Peyer's patch (tissue), 4 donors: ENCODE data around the gene MYPN. TPM values are rescaled to one million over a fixed set of nuclear protein-coding genes. Genes with fewer than 3 reads are reported as not detected.

Experiments used
- DNase-seq, 3 donors: peaks; one replicate each; pipeline ENCODE4 v3.0.0-alpha.2; 2017 to 2019
- H3K27ac ChIP-seq, 4 donors: fragments of 200-600 bp; sonication (generic); one replicate each; pipeline ENCODE4 v1.5.1; 2016 to 2019
- H3K27me3 ChIP-seq, 2 donors: fragments of 200-600 bp; sonication (generic); one replicate each; pipeline ENCODE4 v1.5.1; 2019
- H3K36me3 ChIP-seq, 3 donors: fragments of 200-600 bp; sonication (generic); one replicate each; pipeline ENCODE4 v1.5.1; 2016 to 2019
- H3K4me1 ChIP-seq, 4 donors: fragments of 200-600 bp; sonication (generic); one replicate each; pipeline ENCODE4 v1.5.1; 2016 to 2019
- H3K4me3 ChIP-seq, 4 donors: fragments of 200-600 bp; sonication (generic); 1 replicate in 3 of 4; 2 replicates in 1 of 4; pipeline ENCODE4 v1.5.1; 2016 to 2019; ENCODE audit warnings: mild to moderate bottlenecking in 1 of 4
- H3K9me3 ChIP-seq, 4 donors: fragments of 200-600 bp; sonication (generic); one replicate each; pipeline ENCODE4 v1.5.1; 2016 to 2019; ENCODE audit warnings: mild to moderate bottlenecking in 1 of 4
- POLR2A ChIP-seq, 2 donors: fragments of 450-650 bp; IDR thresholded peaks; one replicate each; pipeline ENCODE4 v1.5.1; 2017; ENCODE audit warnings: antibody characterized with exemption in 2 of 2, mild to moderate bottlenecking in 2 of 2, moderate library complexity in 2 of 2
- total RNA-seq, 4 donors: library from RNA; depleted of rRNA; stranded (reverse); fragments of >200 nt; gene quantifications; one replicate each; pipeline ENCODE4 v1.1.0, GENCODE V29; 2016
- TF ChIP-seq, protein P1 (sequence below), 6 experiments: fragments of 450-650 bp in 4 of 6; fragments of 200-600 bp in 2 of 6; sonication (generic) in 1 of 6; IDR thresholded peaks; one replicate each; pipeline ENCODE4 v1.5.1; 2017 to 2019; ENCODE audit warnings: antibody characterized with exemption in 6 of 6, mild to moderate bottlenecking in 3 of 6, moderate library complexity in 1 of 6

Gene MYPN
- total RNA-seq, 4 donors from 2014 or later, result 0.13 TPM; not detected in 3

DNA sequence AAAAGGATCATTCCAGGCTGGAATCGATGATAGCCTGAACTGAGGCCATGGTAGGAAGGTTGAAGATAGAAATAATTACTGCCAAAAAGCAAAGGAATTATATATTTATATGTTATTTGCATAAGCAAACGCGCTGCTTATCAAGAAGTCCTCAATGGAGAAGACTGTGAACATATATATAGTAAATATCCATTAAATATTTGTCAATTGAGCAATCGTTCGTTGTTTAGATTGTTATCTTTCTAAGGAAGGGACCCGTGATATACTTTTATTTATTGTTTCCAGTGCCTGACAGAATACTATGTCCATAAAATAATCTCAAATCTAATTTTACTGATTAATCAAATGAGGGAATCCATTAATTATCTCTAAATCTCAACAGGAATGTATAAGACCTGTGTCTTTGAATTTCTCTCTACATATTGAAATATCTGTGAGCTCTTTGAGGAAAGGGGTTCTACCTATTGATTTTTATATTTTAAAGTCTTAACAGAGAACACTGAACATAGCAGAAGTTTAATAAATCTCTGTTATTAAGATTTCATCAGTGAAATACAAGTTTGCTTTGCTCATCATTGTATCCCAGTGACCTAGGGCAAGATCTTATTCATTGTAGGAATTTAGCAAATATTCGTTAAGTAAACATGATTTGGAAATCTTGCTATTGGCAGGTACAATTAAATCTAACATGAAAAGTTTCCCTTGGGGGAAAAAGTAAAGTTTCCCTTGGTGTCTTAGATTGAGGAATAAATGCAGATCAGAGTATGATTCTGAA is 22.2 kb upstream of the MYPN start:
- no peak overlapping the region for H3K27ac ChIP-seq
- no peaks in the 10 kb centered on the region for H3K4me1 ChIP-seq
- DNase-seq, result no peak
- no peak overlapping the region for H3K4me3 ChIP-seq
- H3K27me3 ChIP-seq, result no peaks in the 10 kb centered on the region
- no peaks in the 10 kb centered on the region for H3K36me3 ChIP-seq
- TF ChIP-seq, protein P1, sequence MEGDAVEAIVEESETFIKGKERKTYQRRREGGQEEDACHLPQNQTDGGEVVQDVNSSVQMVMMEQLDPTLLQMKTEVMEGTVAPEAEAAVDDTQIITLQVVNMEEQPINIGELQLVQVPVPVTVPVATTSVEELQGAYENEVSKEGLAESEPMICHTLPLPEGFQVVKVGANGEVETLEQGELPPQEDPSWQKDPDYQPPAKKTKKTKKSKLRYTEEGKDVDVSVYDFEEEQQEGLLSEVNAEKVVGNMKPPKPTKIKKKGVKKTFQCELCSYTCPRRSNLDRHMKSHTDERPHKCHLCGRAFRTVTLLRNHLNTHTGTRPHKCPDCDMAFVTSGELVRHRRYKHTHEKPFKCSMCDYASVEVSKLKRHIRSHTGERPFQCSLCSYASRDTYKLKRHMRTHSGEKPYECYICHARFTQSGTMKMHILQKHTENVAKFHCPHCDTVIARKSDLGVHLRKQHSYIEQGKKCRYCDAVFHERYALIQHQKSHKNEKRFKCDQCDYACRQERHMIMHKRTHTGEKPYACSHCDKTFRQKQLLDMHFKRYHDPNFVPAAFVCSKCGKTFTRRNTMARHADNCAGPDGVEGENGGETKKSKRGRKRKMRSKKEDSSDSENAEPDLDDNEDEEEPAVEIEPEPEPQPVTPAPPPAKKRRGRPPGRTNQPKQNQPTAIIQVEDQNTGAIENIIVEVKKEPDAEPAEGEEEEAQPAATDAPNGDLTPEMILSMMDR (IDR thresholded peaks at IDR 0.05), result no peak
- no peak for TF ChIP-seq POLR2A (IDR thresholded peaks at IDR 0.05)
- no peaks in the 10 kb centered on the region for H3K9me3 ChIP-seq

DNA sequence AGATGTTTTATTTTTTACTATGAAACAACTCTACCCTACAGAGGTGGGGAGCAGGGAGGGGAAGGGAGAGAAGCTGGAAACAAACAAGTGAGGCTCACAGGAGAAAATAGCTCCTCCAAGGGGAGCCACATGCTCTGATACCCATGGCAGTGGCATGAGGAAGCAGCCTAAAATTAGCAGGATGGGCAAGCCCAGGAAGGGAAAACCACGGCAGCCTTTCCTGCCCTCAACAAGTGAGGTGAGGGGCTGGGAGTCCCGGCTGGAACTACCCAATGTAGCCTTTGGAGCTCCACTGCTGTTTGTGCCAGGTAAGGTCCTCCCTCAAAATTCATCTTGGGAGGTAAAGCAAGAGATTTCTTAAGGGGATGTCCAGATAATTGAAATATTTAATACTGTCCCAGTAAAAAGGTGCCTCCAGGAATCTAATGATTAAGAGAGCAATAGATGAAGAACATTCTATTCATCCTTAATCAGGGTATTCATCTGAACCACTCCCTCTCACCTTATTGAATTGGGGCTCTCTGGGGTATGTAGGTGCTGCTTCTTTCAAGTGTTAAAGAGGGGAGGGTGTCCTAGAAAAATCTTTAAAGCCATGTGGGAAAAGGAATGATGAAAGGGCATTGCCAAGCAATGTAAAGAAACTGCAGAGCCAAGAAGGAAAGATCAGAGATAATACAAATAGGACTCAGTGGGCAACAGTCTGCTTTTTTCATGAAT is 21.4 kb upstream of the MYPN start:
- Histone ChIP-seq H3K4me1 (no peaks in the 10 kb centered on the region), H3K9me3 (no peaks in the 10 kb centered on the region), H3K27me3 (no peaks in the 10 kb centered on the region), H3K36me3 (no peaks in the 10 kb centered on the region), H3K4me3 (no peak overlapping the region), H3K27ac (no peak overlapping the region)
- no peak for DNase-seq
- no peak for TF ChIP-seq POLR2A (IDR thresholded peaks at IDR 0.05)
- TF ChIP-seq, protein P1 (IDR thresholded peaks at IDR 0.05), result no peak

DNA sequence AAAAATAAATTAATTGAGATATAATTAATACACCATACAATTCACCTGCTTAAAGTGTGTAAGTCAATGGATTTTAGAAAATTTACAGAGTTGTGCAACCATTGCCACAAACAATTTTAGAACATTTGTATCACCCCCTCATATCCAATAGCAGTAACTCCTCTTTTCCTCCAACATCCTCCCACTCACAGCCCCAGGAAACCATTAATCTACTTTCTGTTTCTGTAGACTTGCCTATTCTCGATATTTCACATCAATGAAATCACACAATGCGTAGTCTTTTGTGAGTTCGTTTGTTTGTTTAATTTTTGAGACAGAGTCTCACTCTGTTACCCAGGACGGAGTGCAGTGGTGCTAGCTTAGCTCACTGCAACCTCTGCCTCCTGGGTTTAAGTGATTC is 20.5 kb upstream of the MYPN start:
- Histone ChIP-seq H3K27ac (no peak overlapping the region), H3K27me3 (no peaks in the 10 kb centered on the region), H3K9me3 (no peaks in the 10 kb centered on the region), H3K36me3 (no peaks in the 10 kb centered on the region), H3K4me3 (no peak overlapping the region), H3K4me1 (no peaks in the 10 kb centered on the region)
- TF ChIP-seq POLR2A (IDR thresholded peaks at IDR 0.05), result no peak
- TF ChIP-seq, protein P1 (IDR thresholded peaks at IDR 0.05), result no peak
- no peak for DNase-seq

DNA sequence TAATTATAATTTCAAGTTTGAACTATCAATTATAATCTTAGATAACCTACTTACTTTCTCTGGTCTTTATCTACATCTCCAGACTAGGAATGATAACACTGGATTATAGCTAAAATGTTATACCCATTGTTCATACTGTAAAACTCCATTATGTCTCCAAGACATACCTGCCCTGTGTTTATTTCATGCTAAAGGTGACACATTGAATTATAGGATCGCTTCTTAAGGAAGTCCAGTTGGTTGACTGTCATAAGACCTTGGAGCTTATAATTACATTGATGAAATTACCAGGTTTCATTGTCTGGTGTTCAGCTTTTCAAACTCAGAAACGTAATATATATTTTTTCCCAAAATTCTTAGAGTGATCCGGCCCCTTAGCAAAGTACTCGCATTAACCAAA is 18.7 kb upstream of the MYPN start:
- H3K27ac ChIP-seq, result no peak overlapping the region
- TF ChIP-seq POLR2A (IDR thresholded peaks at IDR 0.05), result no peak
- TF ChIP-seq, protein P1 (IDR thresholded peaks at IDR 0.05), result no peak
- no peak overlapping the region for H3K4me3 ChIP-seq
- no peaks in the 10 kb centered on the region for H3K27me3 ChIP-seq
- no peaks in the 10 kb centered on the region for H3K36me3 ChIP-seq
- H3K4me1 ChIP-seq, result no peaks in the 10 kb centered on the region
- no peak for DNase-seq
- H3K9me3 ChIP-seq, result no peaks in the 10 kb centered on the region

DNA sequence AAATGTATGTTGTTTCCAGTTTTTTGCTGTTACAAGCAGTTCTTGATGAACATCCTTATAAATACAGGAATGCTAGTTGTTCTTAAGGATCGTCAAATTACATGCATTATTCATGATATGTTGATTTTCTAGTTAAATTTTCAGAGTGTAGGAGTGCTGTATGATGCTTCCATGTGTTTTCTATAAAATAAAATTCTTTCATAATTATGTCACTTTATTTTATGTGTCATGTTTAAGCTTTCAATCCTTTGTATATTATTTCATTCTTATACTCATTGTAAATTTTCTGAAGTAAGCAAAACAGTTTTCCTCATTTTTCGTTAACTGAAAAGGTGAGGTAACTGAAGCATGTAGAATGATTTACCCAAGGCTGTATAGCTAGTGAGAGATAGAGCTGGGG is 16.8 kb upstream of the MYPN start:
- Histone ChIP-seq H3K27me3 (no peaks in the 10 kb centered on the region), H3K4me1 (no peaks in the 10 kb centered on the region), H3K36me3 (no peaks in the 10 kb centered on the region), H3K27ac (no peak overlapping the region), H3K4me3 (no peak overlapping the region), H3K9me3 (no peaks in the 10 kb centered on the region)
- DNase-seq, result no peak
- TF ChIP-seq POLR2A (IDR thresholded peaks at IDR 0.05), result no peak
- TF ChIP-seq, protein P1 (IDR thresholded peaks at IDR 0.05), result no peak
